Skin epidermis (tissue), 12 donors: Measurements from ENCODE around the gene CBLB.
"Not testable (repeated sequence)": the region's sequence is repeated elsewhere in the genome, so short reads cannot be mapped to it uniquely, and the experiment has no call there.

ENCODE experiments used
- H3K27ac ChIP-seq, 21 experiments: fragments of 200-600 bp; sonication (generic) in 11 of 21; one replicate each; pipeline ENCODE4 v1.5.0; 2020; ENCODE audit warnings: mild to moderate bottlenecking in 3 of 21, inconsistent platforms in 2 of 21, moderate library complexity in 2 of 21
- H3K4me3 ChIP-seq, 7 experiments: fragments of 200-600 bp; sonication (generic) in 2 of 7; one replicate each; pipeline ENCODE4 v1.5.0; 2020; ENCODE audit warnings: inconsistent platforms in 2 of 7, mild to moderate bottlenecking in 2 of 7, moderate library complexity in 1 of 7

CBLB gene

DNA sequence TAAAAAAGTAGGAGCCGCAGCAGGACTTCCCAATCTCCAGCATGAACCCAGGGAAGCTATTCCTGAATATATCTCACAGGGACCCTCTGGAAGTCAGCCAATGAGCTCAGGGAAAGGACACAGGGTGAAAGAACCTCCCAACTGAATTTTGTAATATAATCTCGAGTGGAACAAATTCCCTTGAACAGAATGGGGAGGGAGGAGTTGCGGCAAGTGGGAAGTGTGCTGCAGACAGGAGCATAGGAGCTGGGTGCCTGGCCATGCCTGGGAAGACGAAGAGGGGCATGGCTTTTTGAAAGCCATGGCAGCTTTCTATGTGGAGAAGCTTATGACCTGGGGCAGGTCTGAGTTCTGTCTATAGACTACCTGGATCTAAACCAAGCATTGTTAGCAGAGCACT is 98.4 kb downstream of the CBLB start:
- no peak overlapping the region for H3K27ac ChIP-seq
- no peak overlapping the region for H3K4me3 ChIP-seq

- Histone ChIP-seq H3K4me3 (no peak overlapping the region), H3K27ac (peak overlapping the region in 1 of 21 experiments; percentile 25)
Observed at GRCh38 chr3:105767776-105768175, 101.0 kb downstream of the CBLB start.

- H3K27ac ChIP-seq: no peak overlapping the region
- no peak overlapping the region for H3K4me3 ChIP-seq
Observed at GRCh38 chr3:105767216-105767615, 101.6 kb downstream of the CBLB start.

DNA sequence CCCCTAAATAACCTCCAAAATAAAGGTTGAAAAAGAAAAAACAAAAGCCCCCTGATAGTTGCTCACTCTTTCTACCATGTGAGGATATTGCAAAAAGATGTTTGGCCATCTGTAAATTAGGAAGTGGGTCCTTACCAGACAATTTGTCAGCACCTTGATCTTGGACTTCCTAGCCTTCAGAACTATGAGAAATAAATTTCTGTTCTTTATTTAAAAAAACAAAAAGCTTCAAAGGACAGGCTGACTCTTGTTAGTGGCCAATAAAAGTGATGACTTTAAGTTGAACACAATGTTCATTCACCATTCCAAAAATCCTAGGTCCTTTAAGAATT is 103.5 kb downstream of the CBLB start:
- no peak overlapping the region for H3K4me3 ChIP-seq

DNA sequence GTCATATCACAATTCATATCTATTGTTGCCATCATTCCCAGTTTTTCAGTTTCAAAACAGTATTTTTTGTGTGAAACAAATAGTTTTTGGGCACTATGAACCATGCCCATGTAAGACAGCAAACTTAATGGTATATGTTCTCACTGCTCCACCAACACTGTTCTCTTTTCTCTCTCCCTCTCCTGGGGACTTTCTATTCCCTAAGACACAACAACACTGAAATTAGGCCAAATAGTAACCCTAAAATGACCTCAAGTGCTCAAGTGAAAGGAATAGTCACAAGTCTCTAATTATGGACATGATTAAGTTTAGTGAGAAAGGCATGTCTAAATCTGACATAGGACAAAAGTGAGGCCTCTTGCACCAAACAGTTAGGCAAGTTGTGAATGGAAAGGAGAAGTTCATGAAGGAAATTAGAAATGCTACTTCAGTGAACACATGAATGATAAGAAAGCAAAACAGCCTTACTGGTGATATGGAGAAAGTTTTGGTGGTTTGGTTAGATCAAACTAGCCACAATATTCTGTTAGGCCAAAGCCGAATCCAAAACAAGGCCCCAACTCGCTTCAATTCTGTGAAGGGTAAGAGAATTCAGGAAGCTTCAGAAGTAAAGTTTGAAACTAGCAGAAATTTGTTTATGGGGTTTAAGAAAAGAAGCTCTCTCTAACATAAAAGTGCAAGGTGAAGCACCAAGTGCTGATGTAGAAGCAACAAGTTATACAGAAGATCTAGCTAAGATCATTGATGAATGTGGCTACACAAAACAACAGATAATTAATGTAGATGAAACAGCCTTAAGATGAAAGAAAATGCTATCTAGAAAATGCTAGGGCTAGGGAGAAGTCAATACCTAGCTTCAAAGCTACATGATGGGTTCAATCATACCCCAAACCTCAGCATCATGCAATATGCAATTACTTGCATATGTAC is 104.2 kb downstream of the CBLB start:
- Histone ChIP-seq H3K27ac (peak overlapping the region in 2 of 21 experiments; percentile 17 to 31), H3K4me3 (no peak overlapping the region)

More for the DNA sequence above, 103.5 kb downstream of the CBLB start:
- H3K27ac ChIP-seq: peak overlapping the region in 2 of 21 experiments; percentile 17 to 31

GRCh38 chr3:105763659-105764036 is 105.2 kb downstream of the CBLB start:
- Histone ChIP-seq H3K27ac (peak overlapping the region in 1 of 21 experiments; percentile 19), H3K4me3 (no peak overlapping the region)

DNA sequence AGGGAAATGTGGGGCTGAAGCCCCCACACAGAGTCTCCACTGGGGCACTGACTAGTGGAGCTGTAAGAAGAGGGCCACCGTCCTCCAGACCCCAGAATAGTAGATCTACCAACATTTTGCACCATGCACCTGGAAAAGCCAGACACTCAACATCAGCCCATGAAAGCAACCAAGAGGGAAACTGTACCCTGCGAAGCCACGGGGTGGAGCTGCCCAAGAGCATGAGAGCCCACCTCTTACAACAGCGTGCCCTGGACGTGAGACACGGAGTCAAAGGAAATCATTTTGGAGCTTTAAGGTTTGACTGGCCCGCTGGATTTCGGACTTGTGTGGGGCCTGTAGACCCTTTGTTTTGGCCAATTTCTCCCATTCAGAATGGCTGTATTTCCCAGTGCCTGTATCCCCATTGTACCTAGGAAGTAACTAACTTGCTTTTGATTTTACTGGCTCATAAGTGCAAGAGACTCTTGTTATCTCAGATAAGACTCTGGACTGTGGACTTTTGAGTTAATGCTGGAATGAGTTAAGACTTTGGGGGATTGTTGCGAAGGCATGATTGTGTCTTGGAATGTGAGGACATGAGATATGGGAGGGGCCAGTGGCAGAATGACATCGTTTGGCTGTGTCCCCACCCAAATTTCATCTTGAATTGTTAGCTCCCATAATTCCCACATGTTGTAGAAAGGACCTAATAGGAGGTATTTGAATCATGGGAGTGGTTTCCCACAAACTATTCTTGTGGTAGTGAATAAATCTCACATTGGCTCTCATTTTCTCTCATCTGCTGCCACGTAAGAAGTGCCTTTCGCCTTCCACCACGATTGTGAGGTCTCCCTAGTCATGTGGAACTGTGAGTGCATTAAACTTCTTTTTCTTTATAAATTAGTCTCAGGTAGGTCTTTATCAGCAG is 105.8 kb downstream of the CBLB start:
- H3K27ac ChIP-seq: peak overlapping the region in 1 of 21 experiments; percentile 19
- H3K4me3 ChIP-seq: no peak overlapping the region

DNA sequence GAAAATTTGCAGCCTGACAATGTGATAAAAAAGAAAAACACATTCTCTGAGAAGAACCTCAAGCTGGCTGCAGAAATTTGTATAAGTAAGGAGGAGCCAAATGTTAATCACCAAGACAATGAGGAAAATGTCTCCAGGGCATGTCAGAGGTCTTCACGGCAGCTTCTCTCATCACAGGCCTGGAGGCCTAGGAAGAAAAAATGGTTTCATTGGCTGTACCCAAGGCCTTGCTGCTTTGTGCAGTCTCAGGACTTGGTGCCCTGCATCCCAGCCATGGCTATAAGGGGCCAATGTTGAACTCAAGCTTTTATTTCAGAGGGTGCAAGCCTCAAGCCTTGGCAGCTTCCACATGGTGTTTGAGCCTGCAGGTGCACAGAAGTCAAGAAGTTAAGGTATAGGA is 106.6 kb downstream of the CBLB start:
- not testable (repeated sequence) for H3K27ac ChIP-seq, H3K4me3 ChIP-seq

- Histone ChIP-seq H3K27ac (no peak overlapping the region), H3K4me3 (no peak overlapping the region)
Observed at GRCh38 chr3:105759442-105760078, 109.3 kb downstream of the CBLB start.

DNA sequence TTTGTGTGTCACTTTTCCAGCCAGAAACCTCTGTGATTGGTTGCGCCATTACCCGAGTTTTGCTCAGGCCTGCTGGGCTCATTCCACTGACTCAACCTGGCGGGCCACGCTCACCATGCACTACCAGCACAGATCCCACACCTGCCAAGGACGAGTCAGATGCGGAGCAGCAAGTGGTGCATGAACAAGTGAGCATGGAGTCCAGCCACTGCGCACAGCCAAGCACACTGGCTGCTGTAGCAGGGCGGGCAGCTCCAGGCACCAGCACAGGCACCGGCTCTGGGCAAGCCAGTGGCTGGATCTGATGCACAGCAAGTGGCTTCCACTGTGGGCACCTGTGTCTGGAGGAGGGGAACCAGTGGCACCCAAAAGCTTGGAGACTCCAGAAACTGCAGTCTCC is 110.4 kb downstream of the CBLB start:
- Histone ChIP-seq H3K4me3 (no peak overlapping the region), H3K27ac (no peak overlapping the region)

DNA sequence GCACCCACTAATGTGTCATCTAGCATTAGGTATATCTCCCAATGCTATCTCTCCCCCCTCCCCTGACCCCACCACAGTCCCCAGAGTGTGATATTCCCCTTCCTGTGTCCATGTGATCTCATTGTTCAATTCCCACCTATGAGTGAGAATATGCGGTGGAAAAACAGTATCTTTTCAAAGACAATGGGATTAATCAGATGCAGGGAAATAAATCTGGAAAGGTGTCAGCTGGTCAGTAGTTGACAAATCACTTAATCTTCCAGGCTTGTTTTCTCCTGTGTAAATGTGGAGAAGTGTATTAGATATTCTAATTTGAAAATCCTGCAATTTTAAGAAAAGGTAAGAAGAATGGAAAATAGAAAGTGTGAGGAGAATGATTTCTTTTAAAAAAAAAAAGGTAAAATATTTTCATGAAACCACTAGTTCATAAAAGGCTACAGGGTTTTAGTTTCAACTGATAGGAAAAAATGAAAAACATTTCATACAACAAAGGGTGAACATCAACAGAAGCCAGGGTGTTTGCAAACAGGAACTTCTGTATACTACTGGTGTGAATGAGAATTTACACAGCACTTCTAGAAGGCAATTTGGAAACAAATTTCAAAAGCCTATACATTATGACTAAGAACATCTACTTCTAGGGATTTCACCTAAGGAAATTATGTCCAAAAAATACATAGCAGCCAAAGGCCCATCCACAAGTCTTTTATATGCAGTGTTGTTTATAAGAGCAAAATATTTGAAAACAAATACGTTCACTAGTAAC is 113.5 kb downstream of the CBLB start:
- Histone ChIP-seq H3K4me3 (no peak overlapping the region), H3K27ac (peak overlapping the region in 3 of 21 experiments; percentile 33 to 86 (median 78))

GRCh38 chr3:105752791-105753415 is 115.9 kb downstream of the CBLB start:
- H3K4me3 ChIP-seq: no peak overlapping the region
- H3K27ac ChIP-seq: peak overlapping the region in 14 of 21 experiments; percentile 1 to 86 (median 42)

- H3K27ac ChIP-seq: peak overlapping the region in 9 of 21 experiments; percentile 3 to 79 (median 50)
- no peak overlapping the region for H3K4me3 ChIP-seq
Observed at GRCh38 chr3:105747696-105748095, 121.1 kb downstream of the CBLB start.

DNA sequence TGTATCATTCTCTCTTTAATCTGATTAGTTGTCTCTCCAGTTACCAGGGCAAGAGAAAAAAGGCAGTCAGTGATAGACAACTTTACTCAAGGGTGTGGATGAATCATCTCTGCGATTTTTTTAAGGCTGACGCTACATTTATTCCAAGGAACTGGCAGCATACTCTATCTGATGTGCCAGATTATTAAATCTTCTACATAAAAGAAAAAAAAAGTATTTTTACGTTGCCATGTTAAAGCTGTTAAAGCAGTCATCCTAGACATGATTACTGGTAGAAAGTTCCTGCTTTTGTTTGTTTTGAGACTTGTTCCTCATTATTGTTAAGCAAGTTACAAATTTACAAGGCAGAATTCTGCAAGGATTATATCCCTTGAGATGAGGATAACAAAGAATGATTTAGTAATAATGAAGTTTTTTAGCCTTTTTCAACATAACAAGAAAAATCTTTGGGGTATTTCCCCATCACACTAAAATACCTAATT is 121.7 kb downstream of the CBLB start:
- Histone ChIP-seq H3K4me3 (no peak overlapping the region), H3K27ac (peak overlapping the region in 12 of 21 experiments; percentile 11 to 79 (median 52))

GRCh38 chr3:105746231-105746996 is 122.4 kb downstream of the CBLB start:
- H3K4me3 ChIP-seq: no peak overlapping the region
- peak overlapping the region in 16 of 21 experiments; percentile 11 to 79 (median 51) for H3K27ac ChIP-seq

GRCh38 chr3:105745046-105745445 is 123.8 kb downstream of the CBLB start:
- no peak overlapping the region for H3K4me3 ChIP-seq
- H3K27ac ChIP-seq: peak overlapping the region in 2 of 21 experiments; percentile 75 to 79

DNA sequence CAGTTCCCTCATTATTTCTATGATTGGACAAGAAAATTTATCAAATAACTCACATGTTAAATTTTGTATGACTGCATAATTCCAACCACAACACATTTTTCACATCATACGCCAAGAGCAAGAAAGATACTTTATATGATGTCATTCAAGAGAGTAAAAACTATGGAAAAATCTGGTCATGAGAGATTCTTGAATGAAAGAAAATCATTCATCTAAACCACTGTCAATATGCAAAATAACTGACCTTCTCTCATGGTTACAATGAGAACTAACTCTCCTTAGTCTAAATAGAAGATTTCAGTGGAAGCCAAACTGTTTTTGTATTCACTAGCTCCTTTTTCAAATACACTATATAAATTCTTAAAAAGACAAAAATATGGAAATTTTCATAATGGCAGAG is 124.6 kb downstream of the CBLB start:
- peak overlapping the region in 1 of 21 experiments; percentile 6 for H3K27ac ChIP-seq
- no peak overlapping the region for H3K4me3 ChIP-seq

- Histone ChIP-seq H3K4me3 (no peak overlapping the region), H3K27ac (no peak overlapping the region)
Observed at GRCh38 chr3:105733356-105733755, 135.5 kb downstream of the CBLB start.
